ENCODE measurements around the gene PLCD1. TPM values are rescaled to one million over a fixed set of nuclear protein-coding genes. Genes with fewer than 3 reads are reported as not detected.

Gene PLCD1
- total and polyA plus RNA-seq, 2 of the 13 experiments (the other 11 are each of a cell fraction or from before 2014, with no cell fraction given): 10.1 to 12.4 TPM

DNA sequence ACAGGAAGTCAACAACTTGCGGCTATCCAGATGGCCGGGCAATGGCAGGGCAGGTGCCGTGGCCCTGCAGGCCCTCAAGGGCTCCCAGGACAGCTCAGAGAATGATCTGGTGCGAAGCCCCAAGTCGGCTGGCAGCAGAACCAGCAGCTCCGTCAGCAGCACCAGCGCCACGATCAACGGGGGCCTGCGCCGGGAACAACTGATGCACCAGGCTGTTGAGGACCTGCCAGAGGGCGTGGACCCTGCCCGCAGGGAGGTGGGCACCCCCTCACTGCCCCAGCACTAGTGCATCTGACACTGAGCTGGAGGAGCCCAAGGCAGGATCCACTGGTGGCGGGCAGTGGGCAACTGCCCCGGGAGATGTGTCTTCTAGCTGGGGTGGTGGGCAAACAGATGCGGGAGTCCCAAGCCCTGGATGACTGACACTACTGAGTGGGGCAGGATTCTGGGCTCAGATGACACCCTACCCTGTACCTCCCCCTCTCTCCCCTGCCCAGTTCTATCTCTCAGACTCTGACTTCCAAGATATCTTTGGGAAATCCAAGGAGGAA lies 22.9 kb downstream of the PLCD1 start:
- DNase-seq (ENCODE audit: low spot score): no peak
- FAIRE-seq: no peak
- ATAC-seq: no peak
- Histone ChIP-seq H3K4me1 (ENCODE audit: insufficient read depth, low read length) (peaks cover 47% of the 10 kb centered on the region), H3K27me3 (ENCODE audit: control insufficient read depth in 1 of 2, insufficient read depth in 2 of 2, low read length in 2 of 2) (no peaks in the 10 kb centered on the region; a peak in 2 of 5 replicates), H3K4me2 (ENCODE audit: low read depth, low read length) (no peak overlapping the region), H3K79me2 (ENCODE audit: insufficient read depth, low read length) (no peaks in the 10 kb centered on the region), H3K4me3 (replicated peaks in 1 of 3; ENCODE audit: insufficient read depth in 1 of 3, low read depth in 2 of 3, low read length in 3 of 3) (no peak overlapping the region), H2AFZ (ENCODE audit: low read length) (no peak overlapping the region), H3K27ac (ENCODE audit: extremely low read length, insufficient read depth, low read length) (no peak overlapping the region), H3K9me3 (ENCODE audit: low read length) (no peaks in the 10 kb centered on the region), H4K20me1 (ENCODE audit: insufficient read depth, low read length) (no peaks in the 10 kb centered on the region), H3K9ac (ENCODE audit: insufficient read depth, low read depth, low read length) (no peak overlapping the region), H3K36me3 (replicated peaks in 1 of 2; ENCODE audit: control insufficient read depth in 1 of 2, insufficient read depth in 2 of 2, low read length in 2 of 2) (no peaks in the 10 kb centered on the region; a peak in 2 of 5 replicates)
- BruUV-seq (replicated peaks): no TSS peak
- 98% methylated on average over 11 of the region's 16 CpGs for WGBS (ENCODE audit: low lambda C conversion rate)
- peak; percentile 36; the same call in 1 of the 2 replicates for TF ChIP-seq RBFOX2 (IDR thresholded peaks at IDR 0.05; ENCODE audit: low read depth, low read length)
- TF ChIP-seq, protein P1, sequence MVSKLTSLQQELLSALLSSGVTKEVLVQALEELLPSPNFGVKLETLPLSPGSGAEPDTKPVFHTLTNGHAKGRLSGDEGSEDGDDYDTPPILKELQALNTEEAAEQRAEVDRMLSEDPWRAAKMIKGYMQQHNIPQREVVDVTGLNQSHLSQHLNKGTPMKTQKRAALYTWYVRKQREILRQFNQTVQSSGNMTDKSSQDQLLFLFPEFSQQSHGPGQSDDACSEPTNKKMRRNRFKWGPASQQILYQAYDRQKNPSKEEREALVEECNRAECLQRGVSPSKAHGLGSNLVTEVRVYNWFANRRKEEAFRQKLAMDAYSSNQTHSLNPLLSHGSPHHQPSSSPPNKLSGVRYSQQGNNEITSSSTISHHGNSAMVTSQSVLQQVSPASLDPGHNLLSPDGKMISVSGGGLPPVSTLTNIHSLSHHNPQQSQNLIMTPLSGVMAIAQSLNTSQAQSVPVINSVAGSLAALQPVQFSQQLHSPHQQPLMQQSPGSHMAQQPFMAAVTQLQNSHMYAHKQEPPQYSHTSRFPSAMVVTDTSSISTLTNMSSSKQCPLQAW (CRISPR knock-in tag; IDR thresholded peaks at IDR 0.05): no peak
- ChIA-PET CTCF (ENCODE audit: low intra/inter-chr PET ratio, low total read pairs) (no interaction called here), POLR2A (no interaction called here)
- in situ Hi-C loops (cut with HindIII; ENCODE audit: extremely low pct_ligation_motif_present, low pct_unique_long_range_greater_than_20kb) (no loop called here), intact Hi-C loops (cut with micrococcal nuclease; ENCODE audit: unreplicated experiment) (no loop called here)

- Histone ChIP-seq H3K27me3 (ENCODE audit: control insufficient read depth in 1 of 2, insufficient read depth in 2 of 2, low read length in 2 of 2) (no peaks in the 10 kb centered on the region; a peak in 2 of 5 replicates), H3K79me2 (ENCODE audit: insufficient read depth, low read length) (no peaks in the 10 kb centered on the region), H3K4me1 (ENCODE audit: insufficient read depth, low read length) (peaks cover 52% of the 10 kb centered on the region), H3K9me3 (ENCODE audit: low read length) (no peaks in the 10 kb centered on the region), H3K27ac (ENCODE audit: extremely low read length, insufficient read depth, low read length) (peak overlapping the region; percentile 76), H2AFZ (ENCODE audit: low read length) (no peak overlapping the region), H3K4me3 (replicated peaks in 1 of 3; ENCODE audit: insufficient read depth in 1 of 3, low read depth in 2 of 3, low read length in 3 of 3) (peak overlapping the region in 1 of 3 experiments; percentile 77; a peak in 1 of 6 replicates), H4K20me1 (ENCODE audit: insufficient read depth, low read length) (no peaks in the 10 kb centered on the region), H3K4me2 (ENCODE audit: low read depth, low read length) (peak overlapping the region; percentile 97; the same call in 1 of the 2 replicates), H3K36me3 (replicated peaks in 1 of 2; ENCODE audit: control insufficient read depth in 1 of 2, insufficient read depth in 2 of 2, low read length in 2 of 2) (no peaks in the 10 kb centered on the region; a peak in 2 of 5 replicates), H3K9ac (ENCODE audit: insufficient read depth, low read depth, low read length) (no peak overlapping the region)
- ChIA-PET POLR2A (no interaction called here), CTCF (ENCODE audit: low intra/inter-chr PET ratio, low total read pairs) (no interaction called here)
- intact Hi-C loops (cut with micrococcal nuclease; ENCODE audit: unreplicated experiment): no loop called here
- WGBS (ENCODE audit: low lambda C conversion rate): no CpG with 5 or more reads among the region's 5 CpGs
- ATAC-seq (no peak), DNase-seq (ENCODE audit: low spot score) (no peak), FAIRE-seq (no peak)
- BruUV-seq (replicated peaks): no TSS peak
- in situ Hi-C loops (cut with HindIII; ENCODE audit: extremely low pct_ligation_motif_present, low pct_unique_long_range_greater_than_20kb): no loop called here
- TF ChIP-seq MIXL1 (CRISPR knock-in tag; IDR thresholded peaks at IDR 0.05) (no peak), ZNF784 (CRISPR knock-in tag; IDR thresholded peaks at IDR 0.05; ENCODE audit: borderline replicate concordance) (no peak), RAD51 (IDR thresholded peaks at IDR 0.05; ENCODE audit: borderline replicate concordance) (no peak), MEIS1 (CRISPR knock-in tag; IDR thresholded peaks at IDR 0.05; ENCODE audit: borderline replicate concordance) (no peak), ZFP91 (CRISPR knock-in tag; IDR thresholded peaks at IDR 0.05; ENCODE audit: borderline replicate concordance) (no peak), RFXANK (CRISPR knock-in tag; IDR thresholded peaks at IDR 0.05) (no peak), ZC3H4 (CRISPR knock-in tag; IDR thresholded peaks at IDR 0.05; ENCODE audit: borderline replicate concordance) (no peak), ZNF180 (CRISPR knock-in tag; IDR thresholded peaks at IDR 0.05; ENCODE audit: borderline replicate concordance, low read depth) (no peak), SRF (IDR thresholded peaks at IDR 0.05; ENCODE audit: low read depth, low read length) (no peak), TCF7 (IDR thresholded peaks at IDR 0.05; ENCODE audit: low read depth) (no peak), ZIK1 (CRISPR knock-in tag; IDR thresholded peaks at IDR 0.05; ENCODE audit: borderline replicate concordance, low read depth) (no peak), IRF2 (CRISPR knock-in tag; IDR thresholded peaks at IDR 0.05) (no peak), SUZ12 (IDR thresholded peaks at IDR 0.05; ENCODE audit: low read depth, low read length) (no peak), ZNF101 (CRISPR knock-in tag; IDR thresholded peaks at IDR 0.05; ENCODE audit: borderline replicate concordance, low read depth) (no peak)
Observed at GRCh38 chr3:38006031-38006430, 23.4 kb downstream of the PLCD1 start.

Measured in HepG2 (cell line).